GM12874 (cell line): ENCODE measurements around the gene FRA10AC1.

Source experiments
- CTCF ChIP-seq: IDR thresholded peaks from 2 replicates; pipeline ENCODE4 v1.5.1; 2011; ENCODE audit warnings: low read depth, mild to moderate bottlenecking, control low read depth, low read length, moderate library complexity; ENCODE audit not compliant: insufficient read depth

The FRA10AC1 gene

GRCh38 chr10:93667795-93668194 is 34.6 kb downstream of the FRA10AC1 start:
- TF ChIP-seq CTCF = no peak

DNA sequence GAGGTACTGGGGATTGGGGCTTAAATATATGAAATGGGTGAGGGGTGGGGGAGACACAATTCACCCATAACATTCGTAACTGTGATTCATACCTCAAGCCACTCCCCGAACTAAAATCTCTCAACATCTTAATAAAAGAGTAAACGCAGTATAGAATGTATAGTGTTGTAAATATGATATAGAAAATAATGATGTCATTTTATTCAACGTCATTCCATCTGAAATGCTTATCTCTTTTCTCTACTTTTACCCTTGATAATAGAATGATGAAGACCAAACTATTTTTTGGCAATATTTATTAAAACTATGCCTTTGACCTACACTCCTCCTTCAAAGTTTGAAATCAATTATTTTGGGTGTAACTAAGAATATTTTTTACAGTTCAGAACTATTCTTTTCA is 36.4 kb downstream of the FRA10AC1 start:
- no peak for TF ChIP-seq CTCF

DNA sequence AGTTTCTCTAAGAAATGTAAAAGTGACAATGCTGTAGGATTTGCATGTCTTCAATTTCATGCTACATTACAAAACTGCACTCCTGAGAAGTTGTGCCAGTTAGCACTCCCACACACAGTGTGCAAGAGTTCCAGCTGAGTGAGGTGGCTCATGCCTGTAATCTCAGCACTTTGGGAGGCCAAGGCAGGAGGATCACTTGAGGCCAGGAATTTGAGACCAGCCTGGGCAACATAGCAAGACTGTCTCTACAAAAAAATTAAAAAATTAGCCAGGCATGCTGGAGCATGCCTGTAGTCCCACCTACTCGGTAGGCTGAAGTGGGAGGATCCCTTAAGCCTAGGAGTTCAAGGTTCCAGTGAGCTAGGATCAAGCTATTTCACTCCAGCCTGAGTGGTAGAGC is 44.6 kb downstream of the FRA10AC1 start:
- TF ChIP-seq CTCF = no peak

DNA sequence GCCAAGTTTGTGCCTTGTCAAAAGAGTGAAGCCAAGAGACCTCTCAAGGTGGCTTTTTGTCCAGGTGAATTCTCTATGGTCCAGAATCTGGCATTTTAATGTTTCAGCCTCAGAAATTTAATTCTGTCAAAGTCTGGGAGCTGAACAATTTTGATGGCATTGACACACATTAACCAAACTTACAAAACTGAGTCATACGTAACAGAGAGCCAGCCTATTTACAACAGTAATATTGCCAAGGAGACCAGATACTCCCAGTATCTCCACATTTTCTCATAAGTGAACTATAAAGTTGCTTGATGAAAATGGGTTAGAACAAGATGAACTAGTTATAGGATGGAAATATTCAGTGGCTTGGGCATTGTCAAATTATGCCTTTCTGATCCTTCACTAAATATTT is 46.2 kb downstream of the FRA10AC1 start:
- no peak for TF ChIP-seq CTCF

GRCh38 chr10:93654201-93654600 is 48.2 kb downstream of the FRA10AC1 start:
- TF ChIP-seq CTCF = no peak

- no peak for TF ChIP-seq CTCF
These were observed 49.5 kb downstream of the FRA10AC1 start for GRCh38 chr10:93652857-93653256.

GRCh38 chr10:93639791-93640190 is 62.6 kb downstream of the FRA10AC1 start:
- no peak for TF ChIP-seq CTCF
